ENCODE data around the gene CDK15. TPM values are rescaled to one million over a fixed set of nuclear protein-coding genes. Genes with fewer than 3 reads are reported as not detected.

CDK15 gene
- total RNA-seq, 4 donors from 2014 or later, result 0.07 to 1.8 (median 1.4) TPM

DNA sequence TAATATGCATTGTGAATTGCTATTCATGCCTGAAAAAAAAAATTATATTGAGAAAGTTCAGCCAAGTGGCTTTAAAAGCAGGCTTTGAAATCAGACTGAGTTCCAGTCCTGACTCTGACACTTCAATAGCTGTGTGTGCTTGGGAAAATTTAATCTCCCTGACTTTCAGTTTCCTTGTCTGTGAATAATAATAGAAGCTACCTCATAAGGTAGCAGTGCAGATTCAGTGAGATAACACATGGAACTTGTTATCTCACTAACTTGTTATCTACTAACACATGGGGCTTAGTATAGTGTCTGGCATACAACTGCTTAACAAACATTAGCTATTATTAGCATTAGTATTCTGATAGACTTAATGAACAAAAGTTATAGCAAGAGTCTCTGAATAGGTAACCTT, 40.5 kb upstream of the CDK15 start:
- Histone ChIP-seq H3K4me3 (no peak overlapping the region), H3K27me3 (no peaks in the 10 kb centered on the region), H3K36me3 (peaks cover 0 to 57% of the 10 kb centered on the region in 2 donors), H3K9me3 (no peaks in the 10 kb centered on the region), H3K27ac (no peak overlapping the region), H3K4me1 (peaks cover 0 to 22% (median 3%) of the 10 kb centered on the region in 3 donors)
- no peak for ATAC-seq
- TF ChIP-seq EP300 (IDR thresholded peaks at IDR 0.05) (no peak), POLR2A (IDR thresholded peaks at IDR 0.05) (no peak), POLR2AphosphoS5 (IDR thresholded peaks at IDR 0.05) (no peak)
- TF ChIP-seq, protein P1, sequence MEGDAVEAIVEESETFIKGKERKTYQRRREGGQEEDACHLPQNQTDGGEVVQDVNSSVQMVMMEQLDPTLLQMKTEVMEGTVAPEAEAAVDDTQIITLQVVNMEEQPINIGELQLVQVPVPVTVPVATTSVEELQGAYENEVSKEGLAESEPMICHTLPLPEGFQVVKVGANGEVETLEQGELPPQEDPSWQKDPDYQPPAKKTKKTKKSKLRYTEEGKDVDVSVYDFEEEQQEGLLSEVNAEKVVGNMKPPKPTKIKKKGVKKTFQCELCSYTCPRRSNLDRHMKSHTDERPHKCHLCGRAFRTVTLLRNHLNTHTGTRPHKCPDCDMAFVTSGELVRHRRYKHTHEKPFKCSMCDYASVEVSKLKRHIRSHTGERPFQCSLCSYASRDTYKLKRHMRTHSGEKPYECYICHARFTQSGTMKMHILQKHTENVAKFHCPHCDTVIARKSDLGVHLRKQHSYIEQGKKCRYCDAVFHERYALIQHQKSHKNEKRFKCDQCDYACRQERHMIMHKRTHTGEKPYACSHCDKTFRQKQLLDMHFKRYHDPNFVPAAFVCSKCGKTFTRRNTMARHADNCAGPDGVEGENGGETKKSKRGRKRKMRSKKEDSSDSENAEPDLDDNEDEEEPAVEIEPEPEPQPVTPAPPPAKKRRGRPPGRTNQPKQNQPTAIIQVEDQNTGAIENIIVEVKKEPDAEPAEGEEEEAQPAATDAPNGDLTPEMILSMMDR (IDR thresholded peaks at IDR 0.05), result no peak

DNA sequence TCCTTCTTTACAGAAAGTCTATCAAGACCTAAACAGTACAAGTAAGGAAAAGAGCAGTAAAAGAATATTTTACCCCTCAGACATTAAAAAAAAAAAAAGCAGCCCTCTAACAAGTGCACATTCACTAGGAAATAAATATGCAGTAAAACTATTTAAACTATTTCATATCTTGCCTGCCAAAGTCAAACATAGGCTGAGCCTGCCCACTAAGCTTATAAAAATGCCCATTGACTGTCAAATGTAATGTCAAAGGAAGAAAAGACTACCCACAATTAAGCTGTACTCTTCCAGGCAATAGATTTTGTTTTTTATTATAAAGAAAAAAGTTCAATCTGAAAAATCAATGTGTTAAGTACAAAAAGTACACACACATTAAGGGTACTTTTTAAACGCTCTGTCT, 37.4 kb upstream of the CDK15 start:
- no peak for ATAC-seq
- Histone ChIP-seq H3K4me3 (no peak overlapping the region), H3K4me1 (peaks cover 0 to 22% (median 3%) of the 10 kb centered on the region in 3 donors), H3K36me3 (peaks cover 0 to 32% of the 10 kb centered on the region in 2 donors), H3K9me3 (no peaks in the 10 kb centered on the region), H3K27ac (no peak overlapping the region), H3K27me3 (no peaks in the 10 kb centered on the region)
- TF ChIP-seq POLR2A (IDR thresholded peaks at IDR 0.05) (no peak), EP300 (IDR thresholded peaks at IDR 0.05) (no peak), POLR2AphosphoS5 (IDR thresholded peaks at IDR 0.05) (no peak)
- TF ChIP-seq, protein P1 (IDR thresholded peaks at IDR 0.05), result no peak
- 74 to 94% methylated on average over 1 of the region's 1 CpG for WGBS, 2 donors (ENCODE audit: low coverage in 1 of 2)

DNA sequence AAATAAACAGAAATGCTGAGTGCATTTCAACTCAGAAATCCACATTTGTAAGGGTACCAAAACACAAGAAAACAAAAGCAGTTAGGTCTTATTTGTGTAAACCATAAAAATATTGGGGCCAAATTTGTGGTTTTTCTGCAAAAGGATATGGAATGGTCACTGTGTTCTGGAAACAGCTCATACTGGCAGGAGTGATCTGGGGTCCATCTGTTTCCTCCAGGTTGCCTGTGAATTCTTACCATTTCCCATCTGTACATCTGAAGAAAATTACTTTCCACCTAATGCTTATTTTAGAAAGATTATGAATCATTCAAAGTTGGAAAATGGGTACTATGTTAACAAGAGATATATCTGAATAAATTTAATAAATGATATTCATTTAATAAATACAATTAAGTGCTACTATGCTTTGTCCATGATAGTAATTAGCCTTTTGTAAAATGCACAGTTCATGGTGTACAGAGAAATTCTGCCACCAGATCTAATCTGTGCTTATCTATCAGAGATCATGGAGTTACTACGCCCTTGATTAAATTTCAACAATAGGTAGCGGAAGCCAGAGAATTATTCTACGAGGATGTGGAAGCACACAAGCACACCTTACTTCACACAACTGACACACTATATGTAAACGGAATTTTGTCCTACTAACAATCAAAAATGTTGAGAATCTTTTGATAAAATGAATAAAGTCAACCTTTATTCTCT, 36.5 kb upstream of the CDK15 start:
- no peak for ATAC-seq
- H3K36me3 ChIP-seq, result peaks cover 0 to 23% of the 10 kb centered on the region in 2 donors
- WGBS, 2 donors (ENCODE audit: low coverage in 1 of 2), result 83 to 87% methylated on average over 4 of the region's 4 CpGs
- no peaks in the 10 kb centered on the region for H3K27me3 ChIP-seq
- H3K9me3 ChIP-seq, result no peaks in the 10 kb centered on the region
- no peak overlapping the region for H3K27ac ChIP-seq
- peaks cover 0 to 22% (median 3%) of the 10 kb centered on the region in 3 donors for H3K4me1 ChIP-seq
- TF ChIP-seq POLR2AphosphoS5 (IDR thresholded peaks at IDR 0.05) (no peak), POLR2A (IDR thresholded peaks at IDR 0.05) (no peak), EP300 (IDR thresholded peaks at IDR 0.05) (no peak)
- TF ChIP-seq, protein P1 (IDR thresholded peaks at IDR 0.05), result no peak
- H3K4me3 ChIP-seq, result no peak overlapping the region

DNA sequence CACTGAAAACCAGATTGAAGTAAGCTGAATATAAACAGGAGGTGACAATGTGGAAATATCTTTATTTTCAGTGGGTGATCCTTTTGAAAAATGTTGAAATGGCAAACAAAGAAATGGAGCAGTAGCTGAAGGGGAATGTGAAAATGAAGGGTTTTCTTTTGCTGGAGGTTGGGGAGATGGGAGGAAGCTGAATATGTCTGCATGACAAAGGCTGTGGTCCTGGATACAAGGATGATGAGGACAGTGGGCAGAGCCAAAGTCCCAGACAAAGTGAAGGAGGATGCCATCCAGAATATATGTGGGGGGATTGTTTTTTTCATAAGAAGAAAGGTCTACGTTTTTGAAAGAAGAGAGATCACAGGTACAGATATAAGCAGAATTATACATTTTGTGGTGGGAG, 32.3 kb upstream of the CDK15 start:
- H3K36me3 ChIP-seq, result no peaks in the 10 kb centered on the region
- WGBS, 2 donors (ENCODE audit: low coverage in 1 of 2), result 70 to 100% methylated on average over 1 of the region's 1 CpG
- no peaks in the 10 kb centered on the region for H3K27me3 ChIP-seq
- ATAC-seq, result no peak
- H3K27ac ChIP-seq, result no peak overlapping the region
- H3K4me3 ChIP-seq, result no peak overlapping the region
- peaks cover 0 to 15% (median under 1%) of the 10 kb centered on the region in 3 donors for H3K4me1 ChIP-seq
- no peaks in the 10 kb centered on the region for H3K9me3 ChIP-seq
- TF ChIP-seq EP300 (IDR thresholded peaks at IDR 0.05), result no peak
- no peak for TF ChIP-seq POLR2A (IDR thresholded peaks at IDR 0.05)
- TF ChIP-seq, protein P1 (IDR thresholded peaks at IDR 0.05), result no peak
- no peak for TF ChIP-seq POLR2AphosphoS5 (IDR thresholded peaks at IDR 0.05)

DNA sequence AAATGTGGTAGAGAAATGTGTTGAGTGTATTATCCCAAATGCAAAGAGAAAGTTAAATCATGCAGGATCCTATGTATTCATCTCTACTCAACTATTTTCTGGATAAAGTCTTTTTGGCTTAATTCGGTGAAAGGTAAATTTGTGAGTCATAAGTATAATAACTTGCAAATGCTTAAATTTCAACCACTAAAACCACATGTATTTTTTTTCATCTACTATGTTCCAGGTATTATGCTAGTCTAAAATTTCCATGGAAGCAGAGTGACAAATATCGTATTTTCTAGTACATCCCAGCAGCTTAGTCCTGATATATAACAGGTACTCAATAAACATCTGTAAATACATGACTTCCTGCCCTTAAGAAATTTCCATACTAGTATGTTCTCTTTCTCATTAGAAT, 31.8 kb upstream of the CDK15 start:
- no peak overlapping the region for H3K4me3 ChIP-seq
- peaks cover 2 to 15% (median 5%) of the 10 kb centered on the region in 3 donors for H3K4me1 ChIP-seq
- no peaks in the 10 kb centered on the region for H3K9me3 ChIP-seq
- no peak for TF ChIP-seq POLR2AphosphoS5 (IDR thresholded peaks at IDR 0.05)
- no peak for TF ChIP-seq POLR2A (IDR thresholded peaks at IDR 0.05)
- no peak for TF ChIP-seq EP300 (IDR thresholded peaks at IDR 0.05)
- TF ChIP-seq, protein P1 (IDR thresholded peaks at IDR 0.05), result no peak
- ATAC-seq, result no peak
- 88 to 100% methylated on average over 2 of the region's 2 CpGs for WGBS, 2 donors (ENCODE audit: low coverage in 1 of 2)
- H3K36me3 ChIP-seq, result no peaks in the 10 kb centered on the region
- H3K27me3 ChIP-seq, result no peaks in the 10 kb centered on the region
- H3K27ac ChIP-seq, result no peak overlapping the region

Measured in gastroesophageal sphincter (tissue), 4 donors.